Esophagus mucosa (tissue), 1 donor: Measurements from ENCODE around the gene DDX3Y. TPM values are rescaled to one million over a fixed set of nuclear protein-coding genes. Genes with fewer than 3 reads are reported as not detected.

ENCODE experiments used
- ATAC-seq: fragments of 200-7000 bp; cut with Tn5 transposase; one replicate; pipeline ENCODE4 v1.9.1; 2020
- total RNA-seq: library from RNA; stranded (reverse); gene quantifications from one replicate; pipeline ENCODE4 v1.2.4, GENCODE V29; 2023
- donor health status: DM: yes; HTN: yes; CAD: no.

Gene DDX3Y
- not detected for total RNA-seq

GRCh38 chrY:12904618-12905516, at the start of gene DDX3Y:
Gene DDX3Y, plus strand, starts transcription at chrY:12904868. Its CDS starts 69 bp downstream, at chrY:12904937.
- ATAC-seq: no peak

- ATAC-seq: no peak
Measured at GRCh38 chrY:12855791-12856275, 48.8 kb upstream of the DDX3Y start.

DNA sequence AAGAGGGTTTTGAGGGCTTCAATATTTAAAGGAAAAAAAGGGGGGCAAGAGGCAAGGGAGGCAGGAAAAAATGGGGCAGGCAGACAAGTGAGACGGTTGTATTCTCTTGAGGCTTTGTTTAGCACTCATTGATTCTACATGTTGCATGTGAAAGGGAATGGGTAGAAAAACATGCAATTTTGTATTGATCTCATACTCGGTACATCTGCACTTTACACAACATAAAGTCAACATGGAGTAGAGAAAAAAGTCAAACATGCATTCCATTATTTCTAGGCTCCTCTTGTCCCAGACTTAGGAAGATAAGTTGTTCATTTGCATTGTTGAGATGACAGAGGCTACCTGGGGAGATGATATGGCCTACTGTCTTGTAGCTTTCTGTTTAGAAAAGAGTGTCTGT, 36.7 kb upstream of the DDX3Y start:
- ATAC-seq: no peak

GRCh38 chrY:12896973-12897372, 7.7 kb upstream of the DDX3Y start:
- ATAC-seq: no peak

GRCh38 chrY:12898604-12899003, 6.1 kb upstream of the DDX3Y start:
- ATAC-seq: no peak

GRCh38 chrY:12905517-12905872, 827 bp downstream of the DDX3Y start:
- ATAC-seq: no peak

GRCh38 chrY:12905895-12906294, 1.2 kb downstream of the DDX3Y start:
- ATAC-seq: no peak

DNA sequence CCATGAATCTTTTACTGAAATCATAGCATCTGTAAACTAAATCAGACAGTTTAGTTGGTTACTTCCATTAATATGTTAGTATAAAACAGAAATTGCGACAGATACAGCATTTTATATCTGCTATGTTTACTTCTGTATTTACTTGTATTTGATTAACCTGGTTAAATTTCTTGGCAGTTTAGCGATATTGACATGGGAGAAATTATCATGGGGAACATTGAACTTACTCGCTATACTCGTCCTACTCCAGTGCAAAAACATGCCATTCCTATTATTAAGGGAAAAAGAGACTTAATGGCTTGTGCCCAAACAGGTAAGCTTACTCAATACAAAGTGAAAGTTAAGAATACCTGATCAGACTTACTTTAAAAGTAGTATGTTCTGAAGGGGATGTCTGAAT, 8.9 kb downstream of the DDX3Y start:
- no peak for ATAC-seq

- ATAC-seq: no peak
Measured at GRCh38 chrY:12928043-12928442, 23.4 kb downstream of the DDX3Y start.

DNA sequence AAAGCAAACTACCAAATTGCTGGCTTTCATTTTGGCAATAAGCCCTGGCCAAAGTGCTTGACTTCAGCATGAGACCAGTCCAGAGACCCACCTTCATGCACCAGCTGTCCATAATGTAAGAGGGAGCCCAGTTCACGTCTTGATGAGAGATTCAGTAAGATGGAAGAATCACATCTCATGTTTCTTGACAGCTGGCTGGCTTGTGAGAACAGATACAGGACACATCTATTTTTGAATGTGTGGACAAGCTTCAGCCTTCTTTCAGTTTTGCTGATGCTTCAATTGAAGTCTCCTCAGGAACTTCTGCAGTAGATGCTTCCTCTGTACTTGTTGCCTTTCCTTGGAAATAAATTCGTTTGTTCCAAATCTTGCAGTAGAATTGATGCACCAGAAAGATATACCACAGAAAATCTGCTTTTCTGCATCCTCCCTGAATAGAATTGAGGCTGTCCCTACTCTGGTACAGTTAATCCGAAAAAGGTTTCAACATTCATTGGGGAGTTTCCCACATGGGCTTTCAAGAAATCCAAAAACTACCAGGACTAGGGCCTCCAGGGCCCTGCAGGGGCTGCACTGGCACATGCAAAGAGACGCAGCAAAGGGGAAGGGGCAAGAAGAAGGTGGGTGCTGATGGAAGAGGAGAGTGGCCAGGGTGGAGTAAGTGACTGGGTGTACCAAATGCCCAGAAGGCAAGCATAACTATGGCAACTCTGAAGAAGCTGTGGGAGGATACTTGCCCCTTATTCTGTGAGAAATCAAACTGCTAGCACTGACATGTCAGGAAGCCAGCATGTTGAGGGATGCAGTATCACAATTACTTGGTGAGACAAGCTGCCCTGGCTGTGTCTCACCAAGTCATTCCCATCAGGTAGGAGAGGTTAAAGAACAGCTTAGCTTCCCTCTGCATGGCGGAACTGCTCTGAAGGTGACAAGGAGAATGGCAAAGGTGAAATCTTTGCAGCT, 37.3 kb downstream of the DDX3Y start:
- ATAC-seq: no peak

Other genes with a start within 250 kb of the DDX3Y start
- gene USP9Y, start 203.6 kb upstream of the DDX3Y start, total RNA-seq: not detected